ENCODE data around the gene CSF3.

DNA sequence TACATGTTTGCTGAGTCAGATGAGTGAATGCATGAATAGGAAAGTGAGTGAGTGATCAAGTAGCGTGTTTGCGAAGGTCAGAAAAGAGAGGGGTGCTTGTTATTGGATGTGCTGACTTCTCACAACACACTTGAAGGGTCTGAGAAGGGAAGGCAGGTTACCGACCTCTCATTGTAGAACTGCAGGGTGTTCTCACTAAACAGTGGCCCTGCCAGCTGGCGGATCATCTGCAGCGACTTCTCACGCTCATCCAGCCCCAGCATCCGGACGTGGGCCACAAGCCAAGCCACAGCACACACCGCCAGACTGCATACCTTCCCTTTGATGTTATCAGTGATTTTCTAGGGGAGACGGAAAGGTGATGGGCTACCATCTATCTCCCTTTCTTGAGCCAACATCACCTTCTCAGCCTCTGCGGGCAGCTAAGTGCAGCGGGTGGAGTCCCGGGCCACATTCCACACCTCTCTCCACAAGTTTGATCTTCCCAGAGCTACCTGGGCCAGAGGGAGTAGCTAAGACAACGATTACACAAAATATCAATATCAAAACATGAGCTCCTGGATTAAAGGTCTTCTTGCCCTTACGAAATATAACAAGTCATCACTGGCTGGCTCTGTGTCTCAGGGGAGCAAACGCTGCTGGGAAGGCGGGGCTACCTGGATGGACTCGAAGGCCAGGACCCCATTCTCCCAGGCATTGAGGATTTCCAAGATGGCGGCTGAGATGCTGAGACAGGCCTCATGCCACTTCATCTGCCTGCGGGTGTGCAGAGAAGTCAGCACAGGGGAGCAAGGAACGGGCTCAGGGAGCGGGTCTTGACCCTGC lies 11.0 kb downstream of the CSF3 start:
- TF ChIP-seq ZNF274 (IDR thresholded peaks at IDR 0.05; ENCODE audit: low read depth, low read length): no peak
- TF ChIP-seq SUZ12 (IDR thresholded peaks at IDR 0.05; ENCODE audit: extremely low read depth, insufficient read depth, insufficient read length): no peak
- TF ChIP-seq YY1 (IDR thresholded peaks at IDR 0.05; ENCODE audit: insufficient read depth, insufficient read length): no peak

Measured in NT2/D1 (cell line).